Activated naive CD8-positive, alpha-beta T cell treated with anti-CD3 and anti-CD28 coated beads, Interleukin-2, amount 50 U/mL, for 24 hours (primary cell): ENCODE measurements around the gene ZCCHC24.

ENCODE experiments used
- ATAC-seq: fragments of 150-1000 bp; cut with Tn5 transposase; one replicate; pipeline ENCODE4 v1.10.0; 2021
- DNase-seq: peaks from one replicate; pipeline ENCODE4 v3.0.0; 2021
- H3K27ac Mint-ChIP-seq: one replicate; pipeline ENCODE4 v1.8.0; 2021; ENCODE audit warnings: mild to moderate bottlenecking, mixed read lengths
- H3K27me3 Mint-ChIP-seq: one replicate; pipeline ENCODE4 v1.8.0; 2021; ENCODE audit warnings: mixed read lengths
- H3K36me3 Mint-ChIP-seq: one replicate; pipeline ENCODE4 v1.8.0; 2021; ENCODE audit warnings: low read depth, mixed read lengths
- H3K4me1 Mint-ChIP-seq: one replicate; pipeline ENCODE4 v1.8.0; 2021; ENCODE audit warnings: mixed read lengths
- H3K4me3 Mint-ChIP-seq: one replicate; pipeline ENCODE4 v1.8.0; 2021; ENCODE audit warnings: mild to moderate bottlenecking, moderate library complexity, mixed read lengths
- H3K9me3 Mint-ChIP-seq: one replicate; pipeline ENCODE4 v1.8.0; 2021; ENCODE audit warnings: mixed read lengths

Gene ZCCHC24

GRCh38 chr10:79445161-79445976, at the start of gene ZCCHC24:
ZCCHC24 (minus strand) TSS chr10:79445624; CDS start chr10:79445440, 184 bp downstream.
- peaks cover 28% of the 10 kb centered on the region for H3K4me1 Mint-ChIP-seq
- H3K27ac Mint-ChIP-seq: peak within 1 kb of the TSS; percentile 46
- ATAC-seq: peak; percentile 97

DNA sequence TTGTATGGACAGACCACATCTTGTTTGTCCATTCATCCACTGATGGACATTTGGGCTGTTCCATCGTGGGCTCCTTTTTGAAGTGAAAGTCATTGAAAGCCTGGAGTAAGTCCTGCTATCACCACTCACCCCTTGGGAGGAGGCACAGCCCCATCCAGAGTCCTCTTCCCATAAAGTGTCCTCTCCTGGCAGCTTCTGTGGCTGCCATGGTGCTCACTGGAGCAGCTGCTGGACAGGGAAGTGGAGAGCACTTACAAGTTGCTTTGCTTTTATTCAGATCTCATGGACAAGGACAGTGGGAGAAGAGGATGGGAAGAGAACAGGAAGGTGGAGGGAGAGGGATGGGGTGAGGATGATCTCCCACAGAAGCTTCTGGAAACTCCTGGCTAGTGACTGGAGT, 48.4 kb upstream of the ZCCHC24 start:
- H3K27me3 Mint-ChIP-seq: peaks cover 5% of the 10 kb centered on the region
- no peak for ATAC-seq
- no peaks in the 10 kb centered on the region for H3K9me3 Mint-ChIP-seq
- no peaks in the 10 kb centered on the region for H3K36me3 Mint-ChIP-seq
- H3K4me1 Mint-ChIP-seq: no peaks in the 10 kb centered on the region
- no peak overlapping the region for H3K4me3 Mint-ChIP-seq
- H3K27ac Mint-ChIP-seq: no peak overlapping the region
- DNase-seq: no peak

More at GRCh38 chr10:79445161-79445976, at the start of gene ZCCHC24:
- Mint-ChIP-seq H3K27me3 (peaks cover 14% of the 10 kb centered on the region), H3K36me3 (no peaks in the 10 kb centered on the region), H3K4me3 (peak within 1 kb of the TSS; percentile 78), H3K9me3 (no peaks in the 10 kb centered on the region)
- DNase-seq: peak; percentile 90

DNA sequence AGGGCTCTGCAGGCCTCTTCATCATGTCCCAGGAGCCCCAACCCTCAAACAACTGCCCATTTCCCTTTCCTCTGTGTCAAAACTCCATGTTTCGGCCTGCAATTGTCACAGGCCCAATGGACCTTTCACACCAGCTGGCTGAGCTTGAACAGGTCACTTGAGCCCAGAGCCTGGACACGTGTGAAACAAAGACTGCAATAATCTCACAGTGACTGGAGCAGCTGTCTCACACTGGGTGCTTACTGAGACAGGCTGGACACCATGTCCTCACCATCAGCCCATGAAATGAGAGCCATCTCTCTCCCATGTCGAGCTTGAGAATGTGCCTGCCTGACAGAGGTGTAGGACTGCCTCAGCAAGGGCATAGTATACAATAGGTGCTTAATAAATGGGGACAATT, 47.4 kb upstream of the ZCCHC24 start:
- Mint-ChIP-seq H3K4me3 (no peak overlapping the region), H3K27me3 (no peaks in the 10 kb centered on the region), H3K9me3 (no peaks in the 10 kb centered on the region), H3K36me3 (no peaks in the 10 kb centered on the region), H3K27ac (no peak overlapping the region), H3K4me1 (no peaks in the 10 kb centered on the region)
- no peak for DNase-seq
- no peak for ATAC-seq

GRCh38 chr10:79492256-79492655, 46.8 kb upstream of the ZCCHC24 start:
- no peak for DNase-seq
- Mint-ChIP-seq H3K27me3 (no peaks in the 10 kb centered on the region), H3K9me3 (no peaks in the 10 kb centered on the region), H3K4me1 (no peaks in the 10 kb centered on the region), H3K36me3 (no peaks in the 10 kb centered on the region), H3K4me3 (no peak overlapping the region), H3K27ac (no peak overlapping the region)
- no peak for ATAC-seq

- Mint-ChIP-seq H3K4me1 (no peaks in the 10 kb centered on the region), H3K4me3 (no peak overlapping the region), H3K9me3 (no peaks in the 10 kb centered on the region), H3K36me3 (no peaks in the 10 kb centered on the region), H3K27me3 (no peaks in the 10 kb centered on the region), H3K27ac (no peak overlapping the region)
- ATAC-seq (no peak), DNase-seq (no peak)
These were observed 45.9 kb upstream of the ZCCHC24 start for GRCh38 chr10:79491143-79491835.

GRCh38 chr10:79490400-79491142, 45.1 kb upstream of the ZCCHC24 start:
- Mint-ChIP-seq H3K4me3 (no peak overlapping the region), H3K27ac (no peak overlapping the region), H3K4me1 (no peaks in the 10 kb centered on the region), H3K9me3 (no peaks in the 10 kb centered on the region), H3K36me3 (no peaks in the 10 kb centered on the region), H3K27me3 (no peaks in the 10 kb centered on the region)
- DNase-seq: no peak
- ATAC-seq: no peak

DNA sequence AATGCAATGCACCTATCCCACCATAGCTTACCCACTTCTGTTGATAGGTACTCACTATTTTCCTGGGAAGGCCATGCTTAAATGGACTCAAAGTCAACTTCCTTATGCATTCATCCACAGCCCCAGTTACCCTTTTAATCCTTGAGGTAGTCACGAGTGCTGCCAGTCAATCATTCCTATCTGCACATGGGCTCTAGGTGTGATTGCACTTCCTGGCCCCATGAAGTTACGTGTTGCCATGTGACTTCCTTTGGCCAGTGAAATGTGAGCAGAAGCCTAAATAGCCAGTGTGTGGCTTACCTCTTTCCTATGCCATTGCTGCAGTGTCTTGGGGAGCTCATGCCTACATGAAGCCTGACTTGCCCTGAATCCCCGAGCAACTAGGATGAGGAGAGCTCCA, 43.4 kb upstream of the ZCCHC24 start:
- no peaks in the 10 kb centered on the region for H3K36me3 Mint-ChIP-seq

GRCh38 chr10:79488336-79488735, 42.9 kb upstream of the ZCCHC24 start:
- Mint-ChIP-seq H3K4me1 (no peaks in the 10 kb centered on the region), H3K27ac (no peak overlapping the region), H3K36me3 (no peaks in the 10 kb centered on the region), H3K9me3 (no peaks in the 10 kb centered on the region), H3K27me3 (no peaks in the 10 kb centered on the region), H3K4me3 (no peak overlapping the region)
- no peak for ATAC-seq
- no peak for DNase-seq

More for the DNA sequence above, 43.4 kb upstream of the ZCCHC24 start:
- ATAC-seq (no peak), DNase-seq (no peak)
- Mint-ChIP-seq H3K27me3 (no peaks in the 10 kb centered on the region), H3K4me1 (no peaks in the 10 kb centered on the region), H3K27ac (no peak overlapping the region), H3K9me3 (no peaks in the 10 kb centered on the region), H3K4me3 (no peak overlapping the region)

DNA sequence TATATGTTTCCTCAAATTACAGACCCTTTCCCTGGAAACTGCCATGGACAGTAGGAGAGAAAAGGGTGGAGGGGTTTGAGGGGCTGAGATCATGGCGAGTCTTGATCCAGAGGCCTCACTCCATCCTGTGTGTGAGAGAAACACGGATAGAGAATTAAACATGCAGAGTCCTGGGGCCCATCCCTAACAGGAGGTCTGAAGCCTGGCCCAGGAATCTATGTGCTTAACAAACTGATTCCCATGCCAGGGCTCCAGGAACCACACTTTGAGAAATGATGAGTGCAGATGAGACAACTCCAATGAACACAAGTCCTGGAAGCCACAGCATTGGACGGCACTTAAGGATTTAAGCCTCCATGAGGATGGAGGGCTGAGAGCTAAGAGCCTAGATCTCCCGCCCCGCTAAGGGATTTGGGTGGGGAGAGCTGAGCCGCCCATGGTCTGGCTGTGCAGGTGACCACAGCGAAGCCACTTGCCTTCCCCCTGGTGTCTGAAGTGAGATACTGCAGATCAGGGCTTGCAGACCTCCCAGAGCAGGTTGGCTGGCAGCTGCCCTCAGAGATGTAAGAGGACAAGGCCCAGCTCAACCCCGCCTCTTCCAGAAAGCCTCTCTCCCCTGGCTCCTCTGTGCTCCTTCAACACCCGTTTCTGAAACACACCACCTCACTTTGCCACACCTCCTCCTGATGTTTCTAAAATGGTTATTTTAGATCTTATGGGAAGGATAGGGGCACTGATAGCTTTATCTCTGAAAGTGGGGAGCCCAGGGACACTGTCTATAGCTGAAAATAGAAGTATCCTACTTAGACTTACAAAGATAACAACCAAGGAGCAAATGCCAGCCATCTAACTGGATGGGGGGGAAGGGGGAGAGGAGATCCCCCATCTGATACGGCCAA, 42.1 kb upstream of the ZCCHC24 start:
- Mint-ChIP-seq H3K27me3 (no peaks in the 10 kb centered on the region), H3K4me3 (no peak overlapping the region), H3K9me3 (no peaks in the 10 kb centered on the region), H3K27ac (no peak overlapping the region), H3K4me1 (no peaks in the 10 kb centered on the region), H3K36me3 (no peaks in the 10 kb centered on the region)
- peak; percentile 36 for DNase-seq
- no peak for ATAC-seq

GRCh38 chr10:79484476-79484875, 39.1 kb upstream of the ZCCHC24 start:
- ATAC-seq (no peak), DNase-seq (no peak)
- H3K4me1 Mint-ChIP-seq: no peaks in the 10 kb centered on the region
- no peak overlapping the region for H3K27ac Mint-ChIP-seq
- no peak overlapping the region for H3K4me3 Mint-ChIP-seq
- no peaks in the 10 kb centered on the region for H3K9me3 Mint-ChIP-seq
- peaks cover 4% of the 10 kb centered on the region for H3K27me3 Mint-ChIP-seq
- H3K36me3 Mint-ChIP-seq: no peaks in the 10 kb centered on the region

DNA sequence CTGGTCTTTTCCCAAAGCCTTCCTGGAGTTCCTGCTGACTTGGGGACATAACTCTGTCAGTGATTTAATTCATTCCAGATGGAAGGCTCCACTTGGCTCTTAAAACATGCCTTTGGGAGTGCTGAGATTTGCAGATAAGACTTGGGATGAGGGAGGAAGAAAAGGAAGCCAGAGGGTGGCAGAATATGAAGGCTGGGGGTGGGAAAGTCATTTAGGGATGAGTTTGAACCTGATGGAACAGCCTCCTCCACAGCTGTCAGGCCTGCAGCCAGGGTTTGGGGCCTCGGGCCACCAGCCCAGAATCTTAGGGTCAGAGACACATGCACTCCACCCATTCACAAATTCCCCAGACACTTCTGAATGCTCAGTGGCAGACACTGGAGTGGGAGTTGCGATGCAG, 38.5 kb upstream of the ZCCHC24 start:
- ATAC-seq (no peak), DNase-seq (no peak)
- Mint-ChIP-seq H3K27me3 (peaks cover 4% of the 10 kb centered on the region), H3K36me3 (no peaks in the 10 kb centered on the region), H3K9me3 (no peaks in the 10 kb centered on the region), H3K4me1 (no peaks in the 10 kb centered on the region), H3K4me3 (no peak overlapping the region), H3K27ac (no peak overlapping the region)

DNA sequence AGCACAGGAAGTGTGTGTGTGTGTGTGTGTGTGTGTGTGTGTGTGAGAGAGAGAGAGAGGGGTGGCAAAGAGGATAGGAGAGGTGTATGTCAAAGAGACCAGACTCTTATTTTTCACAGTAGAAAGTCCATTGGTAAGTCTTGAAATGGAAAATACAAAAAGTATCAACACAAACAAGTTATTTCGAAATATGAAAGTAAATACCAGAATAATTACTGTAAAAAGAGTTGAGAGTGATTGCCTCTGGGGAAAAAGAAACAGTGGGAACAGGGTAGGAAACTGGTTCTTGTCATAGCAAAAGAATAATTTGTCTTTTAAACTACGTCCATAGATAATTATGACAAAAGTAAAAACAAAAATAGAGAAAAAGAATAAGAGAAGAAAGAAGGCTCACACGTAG, 37.9 kb upstream of the ZCCHC24 start:
- no peaks in the 10 kb centered on the region for H3K4me1 Mint-ChIP-seq
- H3K27me3 Mint-ChIP-seq: peaks cover 6% of the 10 kb centered on the region
- no peaks in the 10 kb centered on the region for H3K9me3 Mint-ChIP-seq
- H3K27ac Mint-ChIP-seq: no peak overlapping the region
- ATAC-seq (no peak), DNase-seq (no peak)
- H3K4me3 Mint-ChIP-seq: no peak overlapping the region
- H3K36me3 Mint-ChIP-seq: no peaks in the 10 kb centered on the region

GRCh38 chr10:79482741-79483140, 37.3 kb upstream of the ZCCHC24 start:
- Mint-ChIP-seq H3K36me3 (no peaks in the 10 kb centered on the region), H3K4me1 (no peaks in the 10 kb centered on the region), H3K27me3 (peaks cover 6% of the 10 kb centered on the region), H3K27ac (no peak overlapping the region), H3K9me3 (no peaks in the 10 kb centered on the region), H3K4me3 (no peak overlapping the region)
- DNase-seq: no peak
- ATAC-seq: no peak

DNA sequence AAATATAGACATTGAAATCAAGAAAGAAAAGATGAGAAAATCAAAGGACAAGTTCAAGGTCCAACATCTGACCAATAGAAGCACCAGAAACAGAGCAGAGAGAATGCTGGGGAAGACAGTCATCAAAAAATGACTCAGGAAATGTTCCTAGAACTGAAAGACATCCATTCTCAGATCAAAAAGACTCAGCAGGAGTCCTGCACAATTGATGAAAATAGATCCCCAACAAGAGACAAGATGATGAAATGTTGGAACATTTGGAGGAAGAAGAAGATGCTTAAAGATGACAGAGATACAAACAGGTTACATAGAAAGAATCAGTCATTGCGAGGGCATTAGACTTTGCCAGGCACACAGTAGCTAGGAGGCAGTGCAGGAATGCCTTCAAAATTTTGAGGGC, 36.9 kb upstream of the ZCCHC24 start:
- Mint-ChIP-seq H3K4me1 (no peaks in the 10 kb centered on the region), H3K9me3 (no peaks in the 10 kb centered on the region), H3K36me3 (no peaks in the 10 kb centered on the region), H3K4me3 (no peak overlapping the region), H3K27me3 (peaks cover 9% of the 10 kb centered on the region), H3K27ac (no peak overlapping the region)
- no peak for DNase-seq
- ATAC-seq: no peak
